SU-DHL-6 (cell line): ENCODE data around the gene TEAD1.

Experiments
- H2AFZ ChIP-seq: fragments of 200-600 bp; sonication (generic); 2 replicates; pipeline ENCODE4 v1.6.1; 2014; ENCODE audit warnings: low read depth, mild to moderate bottlenecking, moderate library complexity, mixed read lengths, antibody characterized with exemption, low read length; ENCODE audit not compliant: severe bottlenecking
- H3F3A ChIP-seq: fragments of 200-600 bp; shearing (Covaris generic); 2 replicates; pipeline ENCODE4 v1.6.0; 2016; ENCODE audit warnings: antibody characterized with exemption, mild to moderate bottlenecking; ENCODE audit not compliant: insufficient read depth
- H3K27ac ChIP-seq: fragments of 200-600 bp; sonication (generic); 2 replicates; pipeline ENCODE4 v1.5.1; 2016; ENCODE audit warnings: low read depth, mild to moderate bottlenecking, low read length, moderate library complexity, mixed read lengths
- H3K27me3 ChIP-seq: fragments of 200-600 bp; sonication (generic), shearing (Covaris generic); 2 replicates; pipeline ENCODE4 v1.6.0; 2014; ENCODE audit warnings: mild to moderate bottlenecking, low read length
- H3K36me3 ChIP-seq: fragments of 200-600 bp; sonication (generic); 2 replicates; pipeline ENCODE4 v1.6.1; 2014; ENCODE audit warnings: mild to moderate bottlenecking, low read length, mixed read lengths
- H3K4me2 ChIP-seq: fragments of 300-600, 200-600 bp; shearing (Covaris generic), sonication (generic); 2 replicates; pipeline ENCODE4 v1.6.0; 2014; ENCODE audit warnings: low read length, low read depth, mild to moderate bottlenecking; ENCODE audit not compliant: poor library complexity, severe bottlenecking
- H3K4me3 ChIP-seq: fragments of 200-600 bp; sonication (generic); 2 replicates; pipeline ENCODE4 v1.5.1; 2014; ENCODE audit warnings: antibody characterized with exemption, low read length, mild to moderate bottlenecking, mixed read lengths; ENCODE audit not compliant: insufficient read depth, poor library complexity, severe bottlenecking
- H3K79me2 ChIP-seq: fragments of 200-600 bp; sonication (generic); 2 replicates; pipeline ENCODE4 v1.6.1; 2014; ENCODE audit warnings: mild to moderate bottlenecking, low read length, moderate library complexity; ENCODE audit not compliant: insufficient read depth
- H3K9ac ChIP-seq: fragments of 200-600 bp; sonication (generic); 2 replicates; pipeline ENCODE4 v1.7.0; 2014; ENCODE audit warnings: mild to moderate bottlenecking, low read length
- H3K9me2 ChIP-seq: fragments of 200-600 bp; sonication (generic); replicated peaks from 2 replicates; pipeline ENCODE4 v1.6.1; 2014; ENCODE audit warnings: low read length; ENCODE audit not compliant: insufficient read depth
- H3K9me3 ChIP-seq: fragments of 200-600 bp; sonication (generic); 2 replicates; pipeline ENCODE4 v1.6.1; 2014; ENCODE audit warnings: low read length, mixed read lengths; ENCODE audit not compliant: insufficient read depth
- H4K20me1 ChIP-seq: fragments of 200-600 bp; sonication (generic); 2 replicates; pipeline ENCODE4 v1.6.1; 2014; ENCODE audit warnings: low read depth, mild to moderate bottlenecking, antibody characterized with exemption, low read length, moderate library complexity, mixed read lengths
- CTCF ChIP-seq: fragments of 200-600 bp; sonication (generic); IDR thresholded peaks from one replicate; pipeline ENCODE4 v1.5.1; 2017; ENCODE audit warnings: antibody characterized with exemption, mild to moderate bottlenecking, low read length, moderate library complexity; ENCODE audit not compliant: insufficient read depth, poor library complexity, severe bottlenecking
- EZH2phosphoT487 ChIP-seq: fragments of 200-600 bp; sonication (generic), shearing (Covaris generic); conservative IDR thresholded peaks from 2 replicates; pipeline ENCODE4 v1.6.1; 2018; ENCODE audit warnings: mild to moderate bottlenecking, antibody characterized with exemption, low read length, moderate library complexity, mixed read lengths

Gene TEAD1

GRCh38 chr11:12746593-12747097 lies 72.4 kb downstream of the TEAD1 start:
- H4K20me1 ChIP-seq = no peaks in the 10 kb centered on the region
- no peak overlapping the region for H3K27ac ChIP-seq
- H3K27me3 ChIP-seq = 0 out of 2 replicates have a peak, but pooled peaks cover 5% of the 10 kb centered on the region
- no peaks in the 10 kb centered on the region for H3K36me3 ChIP-seq
- no peaks in the 10 kb centered on the region for H3K79me2 ChIP-seq
- no peak for TF ChIP-seq EZH2phosphoT487
- no peak for TF ChIP-seq CTCF
- H3K9me2 ChIP-seq = no peaks in the 10 kb centered on the region
- H3F3A ChIP-seq = no peaks in the 10 kb centered on the region
- no peak overlapping the region for H3K4me2 ChIP-seq
- H3K4me3 ChIP-seq = no peak overlapping the region
- H2AFZ ChIP-seq = no peak overlapping the region
- no peak overlapping the region for H3K9ac ChIP-seq
- no peaks in the 10 kb centered on the region for H3K9me3 ChIP-seq

DNA sequence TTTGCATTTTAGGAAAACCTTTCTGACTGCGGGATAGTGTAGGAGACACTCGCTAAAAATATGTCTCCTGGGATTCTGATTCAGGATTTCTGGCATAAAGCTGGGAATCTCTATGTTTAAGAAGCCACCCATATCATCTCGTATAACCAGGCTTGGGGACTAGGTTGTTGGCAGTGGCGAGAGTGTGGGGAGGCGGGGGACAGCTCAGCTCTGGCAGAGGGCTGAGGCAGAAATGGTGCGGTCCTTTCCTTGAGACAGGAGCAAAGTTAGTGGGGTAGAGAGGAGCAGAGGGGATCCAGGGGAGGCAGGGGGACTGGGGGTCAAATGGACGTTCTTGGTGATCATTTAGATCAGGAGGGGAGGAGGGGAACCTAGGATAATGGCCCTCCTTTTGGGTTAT lies 74.3 kb downstream of the TEAD1 start:
- no peak overlapping the region for H2AFZ ChIP-seq
- no peaks in the 10 kb centered on the region for H3K36me3 ChIP-seq
- H3K9me2 ChIP-seq = no peaks in the 10 kb centered on the region
- no peaks in the 10 kb centered on the region for H3K79me2 ChIP-seq
- H3F3A ChIP-seq = no peaks in the 10 kb centered on the region
- H3K4me3 ChIP-seq = no peak overlapping the region
- H4K20me1 ChIP-seq = no peaks in the 10 kb centered on the region
- H3K27ac ChIP-seq = no peak overlapping the region
- TF ChIP-seq CTCF (no peak), EZH2phosphoT487 (no peak)
- H3K9ac ChIP-seq = no peak overlapping the region
- 0 out of 2 replicates have a peak, but pooled peaks cover 5% of the 10 kb centered on the region for H3K27me3 ChIP-seq
- H3K4me2 ChIP-seq = no peak overlapping the region
- no peaks in the 10 kb centered on the region for H3K9me3 ChIP-seq

DNA sequence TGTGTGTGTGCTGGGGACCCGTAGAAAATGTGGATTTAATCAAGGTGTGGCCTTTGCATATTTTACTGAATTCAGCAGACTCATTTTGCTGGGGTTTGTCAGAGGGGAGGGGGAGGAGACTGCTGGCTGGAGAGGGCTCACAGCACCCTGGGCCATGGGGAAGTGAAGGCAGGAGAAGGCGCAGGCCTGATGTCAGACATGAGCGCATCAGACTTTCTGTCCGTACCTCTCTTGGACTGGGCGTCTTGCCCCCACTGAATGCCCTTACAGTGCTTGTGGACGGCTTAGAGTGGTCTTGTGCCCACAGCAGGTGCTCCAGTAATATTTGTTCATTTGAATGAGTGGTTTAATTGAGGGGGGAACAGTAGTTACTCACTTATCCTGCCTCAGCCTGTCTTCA lies 75.2 kb downstream of the TEAD1 start:
- H2AFZ ChIP-seq = no peak overlapping the region
- H3K27me3 ChIP-seq = 0 out of 2 replicates have a peak, but pooled peaks cover 5% of the 10 kb centered on the region
- no peaks in the 10 kb centered on the region for H3F3A ChIP-seq
- H3K9ac ChIP-seq = no peak overlapping the region
- H3K9me2 ChIP-seq = no peaks in the 10 kb centered on the region
- H3K4me2 ChIP-seq = no peak overlapping the region
- H3K9me3 ChIP-seq = no peaks in the 10 kb centered on the region
- H3K27ac ChIP-seq = no peak overlapping the region
- H3K4me3 ChIP-seq = no peak overlapping the region
- H4K20me1 ChIP-seq = no peaks in the 10 kb centered on the region
- no peaks in the 10 kb centered on the region for H3K36me3 ChIP-seq
- no peak for TF ChIP-seq EZH2phosphoT487
- TF ChIP-seq CTCF = no peak
- no peaks in the 10 kb centered on the region for H3K79me2 ChIP-seq
